Measurements from ENCODE around the gene RAB22A.
A peak's percentile ranks its signal among the peaks of the same experiment; 100 is the strongest.

The RAB22A gene, protein sequence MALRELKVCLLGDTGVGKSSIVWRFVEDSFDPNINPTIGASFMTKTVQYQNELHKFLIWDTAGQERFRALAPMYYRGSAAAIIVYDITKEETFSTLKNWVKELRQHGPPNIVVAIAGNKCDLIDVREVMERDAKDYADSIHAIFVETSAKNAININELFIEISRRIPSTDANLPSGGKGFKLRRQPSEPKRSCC

DNA sequence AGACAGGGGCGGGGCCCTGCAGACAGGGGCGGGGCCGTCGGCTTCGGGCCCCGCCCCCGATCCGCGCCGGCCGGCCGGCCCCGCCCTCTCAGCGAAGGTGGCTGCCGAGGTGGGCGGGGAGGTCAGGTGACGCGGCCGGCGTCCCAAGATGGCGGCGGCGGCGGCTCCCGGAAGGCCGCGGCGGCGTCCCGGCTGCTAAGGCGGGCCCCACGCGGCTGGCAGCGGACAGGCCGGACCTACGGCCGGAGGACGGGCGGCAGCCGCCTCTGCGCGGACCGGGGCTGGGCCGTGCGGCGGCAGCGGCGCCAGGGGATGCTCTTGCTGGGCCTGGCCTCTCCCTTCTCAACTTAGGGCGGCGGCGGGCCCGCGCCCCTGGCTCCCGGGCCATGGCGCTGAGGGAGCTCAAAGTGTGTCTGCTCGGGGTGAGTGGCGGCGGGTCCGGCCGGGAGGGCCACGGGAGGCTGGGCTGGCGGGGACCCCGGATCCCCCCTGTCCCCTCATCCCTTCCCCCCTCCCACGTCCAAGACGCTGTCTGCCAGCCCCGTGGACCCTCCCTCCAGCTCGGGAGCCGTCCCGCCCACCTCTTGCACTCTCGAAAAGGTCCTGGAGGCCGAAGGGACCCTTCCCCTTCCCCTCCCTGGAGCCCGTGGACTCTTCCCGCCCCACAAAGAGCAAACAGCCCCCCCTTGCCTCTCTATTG is at the start of gene RAB22A:
Gene RAB22A, plus strand, starts transcription at position 125 of the 700 bp plus-strand sequence. Its CDS starts 262 bp downstream, at position 387.
- TF ChIP-seq, protein P1, sequence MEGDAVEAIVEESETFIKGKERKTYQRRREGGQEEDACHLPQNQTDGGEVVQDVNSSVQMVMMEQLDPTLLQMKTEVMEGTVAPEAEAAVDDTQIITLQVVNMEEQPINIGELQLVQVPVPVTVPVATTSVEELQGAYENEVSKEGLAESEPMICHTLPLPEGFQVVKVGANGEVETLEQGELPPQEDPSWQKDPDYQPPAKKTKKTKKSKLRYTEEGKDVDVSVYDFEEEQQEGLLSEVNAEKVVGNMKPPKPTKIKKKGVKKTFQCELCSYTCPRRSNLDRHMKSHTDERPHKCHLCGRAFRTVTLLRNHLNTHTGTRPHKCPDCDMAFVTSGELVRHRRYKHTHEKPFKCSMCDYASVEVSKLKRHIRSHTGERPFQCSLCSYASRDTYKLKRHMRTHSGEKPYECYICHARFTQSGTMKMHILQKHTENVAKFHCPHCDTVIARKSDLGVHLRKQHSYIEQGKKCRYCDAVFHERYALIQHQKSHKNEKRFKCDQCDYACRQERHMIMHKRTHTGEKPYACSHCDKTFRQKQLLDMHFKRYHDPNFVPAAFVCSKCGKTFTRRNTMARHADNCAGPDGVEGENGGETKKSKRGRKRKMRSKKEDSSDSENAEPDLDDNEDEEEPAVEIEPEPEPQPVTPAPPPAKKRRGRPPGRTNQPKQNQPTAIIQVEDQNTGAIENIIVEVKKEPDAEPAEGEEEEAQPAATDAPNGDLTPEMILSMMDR (IDR thresholded peaks at IDR 0.05; ENCODE audit: borderline replicate concordance, extremely low read depth, low read length, poor library complexity, severe bottlenecking): no peak
- TF ChIP-seq EZH2 (IDR thresholded peaks at IDR 0.05; ENCODE audit: borderline replicate concordance, low read depth, low read length, severe bottlenecking): no peak
- Histone ChIP-seq H3K4me2 (ENCODE audit: insufficient read depth, low read length) (peak within 1 kb of the TSS; percentile 90), H2AFZ (ENCODE audit: low read depth, low read length) (peak within 1 kb of the TSS; percentile 96), H3K4me1 (ENCODE audit: insufficient read depth, low read length) (peaks cover 36% of the 10 kb centered on the region), H3K9me3 (ENCODE audit: insufficient read depth, low read length, severe bottlenecking) (no peaks in the 10 kb centered on the region), H3K9ac (ENCODE audit: low read depth, low read length) (peak within 1 kb of the TSS; percentile 92), H3K79me2 (ENCODE audit: insufficient read depth, low read length) (peaks cover 34% of the 10 kb centered on the region), H3K27me3 (ENCODE audit: insufficient read depth, low read length, poor library complexity) (no peaks in the 10 kb centered on the region), H3K36me3 (ENCODE audit: insufficient read depth, low read length) (peaks cover 32% of the 10 kb centered on the region), H3K27ac (ENCODE audit: low read length) (peak within 1 kb of the TSS; percentile 66), H4K20me1 (ENCODE audit: insufficient read depth, low read length) (no peaks in the 10 kb centered on the region; the same call in 1 of the 2 replicates), H3K4me3 (ENCODE audit: low read depth in 1 of 2, low read length in 2 of 2) (peak within 1 kb of the TSS; percentile 92 to 96)
- peak; percentile 81 for ATAC-seq (ENCODE audit: insufficient read depth, low read depth)
- DNase-seq: peak; percentile 72

DNA sequence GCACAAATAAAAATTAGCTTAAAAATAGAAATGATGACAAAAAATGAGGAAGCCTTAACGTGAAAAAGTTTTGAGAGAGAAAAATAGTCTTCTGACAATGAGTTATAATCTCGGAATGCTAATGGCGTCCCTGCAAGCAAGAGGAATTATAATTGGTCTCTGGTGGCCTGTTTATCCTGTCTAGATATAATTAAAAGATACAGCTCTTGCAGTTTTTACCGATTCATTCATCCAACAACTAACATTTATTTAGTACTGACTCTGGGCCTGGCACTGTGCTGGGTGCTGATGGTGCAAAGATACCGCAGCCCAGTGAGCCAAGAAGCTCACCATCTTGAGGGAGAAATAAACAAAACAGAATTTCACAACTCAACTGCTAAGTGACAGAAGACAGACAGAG is 49.5 kb upstream of the RAB22A start:
- ATAC-seq (ENCODE audit: insufficient read depth, low read depth) (no peak), DNase-seq (no peak)
- Histone ChIP-seq H3K4me3 (ENCODE audit: low read depth in 1 of 2, low read length in 2 of 2) (no peak overlapping the region), H3K36me3 (ENCODE audit: insufficient read depth, low read length) (no peaks in the 10 kb centered on the region), H3K27ac (ENCODE audit: low read length) (no peak overlapping the region), H3K79me2 (ENCODE audit: insufficient read depth, low read length) (no peaks in the 10 kb centered on the region), H3K27me3 (ENCODE audit: insufficient read depth, low read length, poor library complexity) (no peaks in the 10 kb centered on the region), H3K4me1 (ENCODE audit: insufficient read depth, low read length) (no peaks in the 10 kb centered on the region), H3K9me3 (ENCODE audit: insufficient read depth, low read length, severe bottlenecking) (no peaks in the 10 kb centered on the region), H3K9ac (ENCODE audit: low read depth, low read length) (no peak overlapping the region), H3K4me2 (ENCODE audit: insufficient read depth, low read length) (no peak overlapping the region), H4K20me1 (ENCODE audit: insufficient read depth, low read length) (no peaks in the 10 kb centered on the region), H2AFZ (ENCODE audit: low read depth, low read length) (no peak overlapping the region)
- no peak for TF ChIP-seq EZH2 (IDR thresholded peaks at IDR 0.05; ENCODE audit: borderline replicate concordance, low read depth, low read length, severe bottlenecking)
- TF ChIP-seq, protein P1 (IDR thresholded peaks at IDR 0.05; ENCODE audit: borderline replicate concordance, extremely low read depth, low read length, poor library complexity, severe bottlenecking): no peak

DNA sequence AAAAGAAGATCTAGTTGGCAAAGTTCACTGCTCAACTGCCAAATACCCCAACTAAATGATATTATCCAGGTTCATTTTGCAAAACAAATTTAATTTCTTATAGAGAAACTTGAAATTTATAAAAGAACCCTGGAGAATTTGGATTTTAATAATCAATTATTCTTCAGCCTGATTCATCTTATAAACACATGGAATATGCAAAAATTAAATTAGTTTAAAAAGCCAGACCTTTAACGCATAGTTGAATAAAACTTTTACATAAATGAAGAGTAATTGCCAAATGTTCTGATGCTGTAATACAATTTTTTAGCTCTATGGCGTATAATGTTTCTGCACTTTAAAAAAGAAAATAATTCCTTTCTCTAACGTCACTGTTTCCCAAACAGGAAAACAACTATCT is 47.9 kb upstream of the RAB22A start:
- Histone ChIP-seq H2AFZ (ENCODE audit: low read depth, low read length) (no peak overlapping the region), H3K4me3 (ENCODE audit: low read depth in 1 of 2, low read length in 2 of 2) (no peak overlapping the region), H3K27me3 (ENCODE audit: insufficient read depth, low read length, poor library complexity) (no peaks in the 10 kb centered on the region), H3K36me3 (ENCODE audit: insufficient read depth, low read length) (no peaks in the 10 kb centered on the region), H3K79me2 (ENCODE audit: insufficient read depth, low read length) (no peaks in the 10 kb centered on the region), H4K20me1 (ENCODE audit: insufficient read depth, low read length) (no peaks in the 10 kb centered on the region), H3K9ac (ENCODE audit: low read depth, low read length) (no peak overlapping the region), H3K4me1 (ENCODE audit: insufficient read depth, low read length) (no peaks in the 10 kb centered on the region), H3K27ac (ENCODE audit: low read length) (no peak overlapping the region), H3K4me2 (ENCODE audit: insufficient read depth, low read length) (no peak overlapping the region), H3K9me3 (ENCODE audit: insufficient read depth, low read length, severe bottlenecking) (no peaks in the 10 kb centered on the region)
- no peak for ATAC-seq (ENCODE audit: insufficient read depth, low read depth)
- TF ChIP-seq, protein P1 (IDR thresholded peaks at IDR 0.05; ENCODE audit: borderline replicate concordance, extremely low read depth, low read length, poor library complexity, severe bottlenecking): no peak
- no peak for TF ChIP-seq EZH2 (IDR thresholded peaks at IDR 0.05; ENCODE audit: borderline replicate concordance, low read depth, low read length, severe bottlenecking)
- DNase-seq: no peak

Data from DND-41 (cell line).